Activated CD4-positive, alpha-beta memory T cell treated with anti-CD3 and anti-CD28 coated beads, Interleukin-2, amount 10 ng/mL, durations not matched to agents 7 days and 5 days (primary cell): ENCODE results near the gene APP. TPM values are rescaled to one million over a fixed set of nuclear protein-coding genes. Genes with fewer than 3 reads are reported as not detected.
A peak's percentile ranks its signal among the peaks of the same experiment; 100 is the strongest.

Experiments
- CTCF ChIA-PET: fragments of 350-600 bp; sonication (Branson Sonifier 250); formaldehyde crosslinking; loops from one replicate; lab custom pipeline; 2021; ENCODE audit warnings: antibody characterized with exemption, inconsistent platforms; lab: Charles Lee
- POLR2A ChIA-PET: fragments of 350-600 bp; sonication (Branson Sonifier 250); formaldehyde crosslinking; loops from one replicate; lab custom pipeline; 2021; ENCODE audit warnings: antibody characterized with exemption; lab: Charles Lee
- DNase-seq: peaks from one replicate; pipeline ENCODE4 v3.0.0-alpha.2; 2020
- H3K27ac Mint-ChIP-seq: one replicate; pipeline ENCODE4 v1.8.0; 2021; ENCODE audit warnings: mild to moderate bottlenecking, mixed read lengths
- H3K27me3 Mint-ChIP-seq: one replicate; pipeline ENCODE4 v1.8.0; 2021; ENCODE audit warnings: mixed read lengths
- H3K36me3 Mint-ChIP-seq: one replicate; pipeline ENCODE4 v1.8.0; 2021; ENCODE audit warnings: low read depth, mixed read lengths
- H3K4me1 Mint-ChIP-seq: one replicate; pipeline ENCODE4 v1.8.0; 2021; ENCODE audit warnings: mixed read lengths
- H3K4me3 Mint-ChIP-seq: one replicate; pipeline ENCODE4 v1.8.0; 2021; ENCODE audit warnings: mild to moderate bottlenecking, mixed read lengths
- H3K9me3 Mint-ChIP-seq: one replicate; pipeline ENCODE4 v1.8.0; 2021; ENCODE audit warnings: mixed read lengths
- total RNA-seq, 2 experiments: library from RNA; stranded (reverse); gene quantifications; one replicate each; pipeline ENCODE4 v1.2.3, GENCODE V29; 2021

APP gene
- total RNA-seq, 2 experiments from 2014 or later, result 25.5 to 29.9 TPM

- CTCF ChIA-PET, result interaction anchor here (1.0 kb wide), 1 partner anchor 50 kb away, joined by 3 read pairs; no protein-coding TSS in a partner anchor
- no peak overlapping the region for H3K4me3 Mint-ChIP-seq
- H3K9me3 Mint-ChIP-seq, result peaks cover 11% of the 10 kb centered on the region
- no peak for DNase-seq
- H3K27ac Mint-ChIP-seq, result no peak overlapping the region
- POLR2A ChIA-PET, result interaction anchor here (0.7 kb wide), 1 partner anchor 105 kb away, joined by 3 read pairs; no protein-coding TSS in a partner anchor
- H3K36me3 Mint-ChIP-seq, result peaks cover 5% of the 10 kb centered on the region
- peaks cover 9% of the 10 kb centered on the region for H3K4me1 Mint-ChIP-seq
- H3K27me3 Mint-ChIP-seq, result peaks cover 17% of the 10 kb centered on the region
Measured at GRCh38 chr21:25845729-25846256, 324.8 kb downstream of the APP start.

DNA sequence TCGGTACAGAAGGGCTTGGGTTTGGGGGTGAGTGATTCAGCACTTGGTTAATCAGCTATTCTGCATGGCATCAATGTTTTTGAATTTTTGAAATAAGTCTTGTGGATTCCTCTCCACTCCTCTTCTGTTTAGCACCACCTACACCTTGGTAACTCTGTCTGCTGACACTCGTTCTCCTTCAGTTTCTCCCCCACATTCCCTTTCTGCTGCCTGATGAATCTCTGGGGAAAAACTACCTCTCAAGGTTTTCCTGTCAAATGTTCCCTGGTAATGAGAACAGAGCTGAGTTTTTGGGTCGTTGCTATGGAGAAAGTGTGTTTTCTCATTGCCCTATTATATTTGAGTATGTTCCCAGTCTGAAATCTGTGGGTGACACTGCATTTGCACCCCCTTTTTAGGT is 327.6 kb downstream of the APP start:
- no peak overlapping the region for H3K27ac Mint-ChIP-seq

GRCh38 chr21:25838809-25839208 is 331.8 kb downstream of the APP start:
- ChIA-PET POLR2A (no interaction called here), CTCF (no interaction called here)
- Mint-ChIP-seq H3K4me1 (no peaks in the 10 kb centered on the region), H3K9me3 (peaks cover 13% of the 10 kb centered on the region), H3K27ac (no peak overlapping the region), H3K36me3 (no peaks in the 10 kb centered on the region), H3K4me3 (no peak overlapping the region), H3K27me3 (peaks cover 22% of the 10 kb centered on the region)
- no peak for DNase-seq

More for the DNA sequence above, 327.6 kb downstream of the APP start:
- ChIA-PET CTCF (interaction anchor here (1.3 kb wide), 1 partner anchor 20 kb away, joined by 4 read pairs; no protein-coding TSS in a partner anchor), POLR2A (no interaction called here)
- no peak for DNase-seq
- Mint-ChIP-seq H3K4me3 (no peak overlapping the region), H3K4me1 (peaks cover 9% of the 10 kb centered on the region), H3K27me3 (peaks cover 18% of the 10 kb centered on the region), H3K9me3 (peaks cover 21% of the 10 kb centered on the region), H3K36me3 (peaks cover 3% of the 10 kb centered on the region)

DNA sequence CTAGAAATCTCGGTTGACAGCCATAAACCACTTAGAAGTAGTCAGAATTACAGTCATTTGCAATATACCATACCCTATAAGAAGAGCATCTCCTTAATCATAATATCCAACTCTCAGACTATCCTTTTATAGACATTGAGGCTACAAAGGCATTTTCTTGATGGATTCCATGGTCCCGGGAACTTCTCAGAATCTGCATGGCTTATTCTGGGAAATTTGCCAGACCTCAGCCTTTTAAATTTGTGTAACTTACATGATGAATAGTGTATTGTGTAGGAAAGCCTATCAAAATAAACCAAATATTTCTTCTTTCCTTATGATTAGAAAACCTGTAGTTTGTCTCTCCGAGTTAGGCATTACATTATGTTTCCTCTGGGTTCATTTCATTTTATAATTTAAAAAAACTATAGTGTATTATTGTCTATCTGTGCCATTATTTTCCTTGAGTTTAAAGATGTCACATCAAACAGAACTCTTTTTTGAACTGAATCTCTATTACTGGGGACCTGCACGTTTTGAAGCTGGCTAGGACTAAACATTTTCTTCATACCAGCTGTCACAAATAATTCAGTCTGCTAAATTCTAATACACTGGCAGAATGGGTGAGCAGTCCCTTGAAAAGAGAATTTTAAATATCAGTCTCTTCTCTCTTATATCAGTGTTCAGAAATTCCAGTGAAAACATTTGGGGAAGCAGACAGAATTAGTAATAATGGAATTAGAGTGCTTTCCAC is 332.9 kb downstream of the APP start:
- no peak overlapping the region for H3K27ac Mint-ChIP-seq
- H3K9me3 Mint-ChIP-seq, result peaks cover 18% of the 10 kb centered on the region
- H3K27me3 Mint-ChIP-seq, result peaks cover 19% of the 10 kb centered on the region
- H3K4me3 Mint-ChIP-seq, result no peak overlapping the region
- DNase-seq, result no peak
- CTCF ChIA-PET, result no interaction called here
- H3K36me3 Mint-ChIP-seq, result no peaks in the 10 kb centered on the region
- H3K4me1 Mint-ChIP-seq, result peaks cover 1% of the 10 kb centered on the region
- POLR2A ChIA-PET, result no interaction called here

DNA sequence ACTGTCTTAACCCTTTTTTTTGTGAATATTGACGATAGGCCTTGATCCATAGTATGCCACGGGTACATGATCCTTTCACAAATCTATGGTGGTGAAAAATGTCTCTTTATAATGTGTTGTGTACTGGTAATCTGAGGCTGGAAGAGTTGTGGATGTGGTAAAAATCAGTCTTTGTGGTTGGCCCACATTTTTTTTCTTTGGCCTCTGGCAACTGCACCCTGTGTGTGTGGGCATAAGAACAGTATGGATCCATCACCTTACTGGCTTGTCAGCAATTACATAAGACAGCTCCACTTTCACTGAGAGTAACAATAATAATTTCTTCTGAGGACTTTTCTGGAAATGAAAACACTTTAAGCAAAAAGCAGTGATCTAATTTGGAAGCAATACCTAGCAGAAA is 334.2 kb downstream of the APP start:
- ChIA-PET CTCF (no interaction called here), POLR2A (no interaction called here)
- DNase-seq, result no peak
- no peak overlapping the region for H3K27ac Mint-ChIP-seq
- H3K4me3 Mint-ChIP-seq, result no peak overlapping the region
- H3K4me1 Mint-ChIP-seq, result peaks cover 11% of the 10 kb centered on the region
- peaks cover 9% of the 10 kb centered on the region for H3K27me3 Mint-ChIP-seq
- H3K9me3 Mint-ChIP-seq, result peaks cover 19% of the 10 kb centered on the region
- no peaks in the 10 kb centered on the region for H3K36me3 Mint-ChIP-seq

- H3K4me1 Mint-ChIP-seq, result peaks cover 19% of the 10 kb centered on the region
- ChIA-PET POLR2A (no interaction called here), CTCF (no interaction called here)
- DNase-seq, result no peak
- peaks cover 14% of the 10 kb centered on the region for H3K9me3 Mint-ChIP-seq
- H3K27me3 Mint-ChIP-seq, result peaks cover 4% of the 10 kb centered on the region
- no peaks in the 10 kb centered on the region for H3K36me3 Mint-ChIP-seq
- H3K4me3 Mint-ChIP-seq, result no peak overlapping the region
- no peak overlapping the region for H3K27ac Mint-ChIP-seq
Measured at GRCh38 chr21:25834381-25834780, 336.2 kb downstream of the APP start.

- CTCF ChIA-PET, result no interaction called here
- Mint-ChIP-seq H3K27ac (peak overlapping the region; percentile 58), H3K36me3 (no peaks in the 10 kb centered on the region), H3K4me1 (peaks cover 19% of the 10 kb centered on the region), H3K9me3 (peaks cover 7% of the 10 kb centered on the region), H3K27me3 (no peaks in the 10 kb centered on the region), H3K4me3 (no peak overlapping the region)
- peak; percentile 45 for DNase-seq
- POLR2A ChIA-PET, result no interaction called here
Measured at GRCh38 chr21:25831300-25831960, 339.1 kb downstream of the APP start.
